GM21737 (cell line): ENCODE data around the gene TMEM108.

Experiments used
- ATAC-seq: cut with Tn5 transposase; IDR thresholded peaks from one replicate; pipeline ENCODE4 v1.9.1; 2021; ENCODE audit warnings: mild to moderate bottlenecking, moderate library complexity; ENCODE audit not compliant: unreplicated experiment

The TMEM108 gene

GRCh38 chr3:133270631-133271030, 232.4 kb downstream of the TMEM108 start:
- no peak for ATAC-seq

GRCh38 chr3:133271042-133271441, 232.9 kb downstream of the TMEM108 start:
- no peak for ATAC-seq

- no peak for ATAC-seq
These were observed 233.3 kb downstream of the TMEM108 start for GRCh38 chr3:133271539-133271938.

GRCh38 chr3:133273346-133273745, 235.2 kb downstream of the TMEM108 start:
- ATAC-seq: no peak

- no peak for ATAC-seq
These were observed 236.3 kb downstream of the TMEM108 start for GRCh38 chr3:133274477-133274876.

GRCh38 chr3:133276594-133276993, 238.4 kb downstream of the TMEM108 start:
- ATAC-seq: no peak

- no peak for ATAC-seq
These were observed 239.6 kb downstream of the TMEM108 start for GRCh38 chr3:133277813-133278212.

GRCh38 chr3:133278260-133279043, 240.3 kb downstream of the TMEM108 start:
- ATAC-seq: no peak

GRCh38 chr3:133280586-133280985, 242.4 kb downstream of the TMEM108 start:
- no peak for ATAC-seq

GRCh38 chr3:133282236-133282635, 244.0 kb downstream of the TMEM108 start:
- ATAC-seq: no peak

- ATAC-seq: no peak
These were observed 246.0 kb downstream of the TMEM108 start for GRCh38 chr3:133283958-133284807.

- ATAC-seq: no peak
These were observed 251.1 kb downstream of the TMEM108 start for GRCh38 chr3:133289322-133289721.

GRCh38 chr3:133292296-133292695, 254.1 kb downstream of the TMEM108 start:
- no peak for ATAC-seq

- ATAC-seq: no peak
These were observed 255.4 kb downstream of the TMEM108 start for GRCh38 chr3:133293397-133294110.

GRCh38 chr3:133294253-133294652, 256.1 kb downstream of the TMEM108 start:
- ATAC-seq: no peak

- ATAC-seq: no peak
These were observed 257.2 kb downstream of the TMEM108 start for GRCh38 chr3:133295199-133295901.

GRCh38 chr3:133295944-133296917, 258.0 kb downstream of the TMEM108 start:
- ATAC-seq: no peak

GRCh38 chr3:133296981-133297380, 258.8 kb downstream of the TMEM108 start:
- no peak for ATAC-seq

GRCh38 chr3:133300102-133300501, 261.9 kb downstream of the TMEM108 start:
- no peak for ATAC-seq

GRCh38 chr3:133301194-133301593, 263.0 kb downstream of the TMEM108 start:
- no peak for ATAC-seq
